HG03135 (cell line): ENCODE data around the gene TIRAP.

Experiments used
- ATAC-seq: cut with Tn5 transposase; IDR thresholded peaks from one replicate; pipeline ENCODE4 v1.9.1; 2021; ENCODE audit warnings: mild to moderate bottlenecking, moderate library complexity; ENCODE audit not compliant: unreplicated experiment

The TIRAP gene

GRCh38 chr11:126318574-126319373 is 35.9 kb downstream of the TIRAP start:
- peak; percentile 72 for ATAC-seq

GRCh38 chr11:126319374-126319740 is 36.5 kb downstream of the TIRAP start:
- no peak for ATAC-seq

- no peak for ATAC-seq
Observed at GRCh38 chr11:126322996-126323395, 40.1 kb downstream of the TIRAP start.

GRCh38 chr11:126327281-126328000 is 44.5 kb downstream of the TIRAP start:
- no peak for ATAC-seq

GRCh38 chr11:126328001-126328390 is 45.1 kb downstream of the TIRAP start:
- ATAC-seq, result no peak

GRCh38 chr11:126328444-126328843 is 45.6 kb downstream of the TIRAP start:
- ATAC-seq, result no peak

GRCh38 chr11:126328938-126329643 is 46.2 kb downstream of the TIRAP start:
- ATAC-seq, result no peak

- ATAC-seq, result no peak
Observed at GRCh38 chr11:126329644-126330211, 46.8 kb downstream of the TIRAP start.

- ATAC-seq, result no peak
Observed at GRCh38 chr11:126331286-126331685, 48.4 kb downstream of the TIRAP start.

GRCh38 chr11:126332221-126332711 is 49.4 kb downstream of the TIRAP start:
- no peak for ATAC-seq

- no peak for ATAC-seq
Observed at GRCh38 chr11:126333142-126333541, 50.2 kb downstream of the TIRAP start.

- ATAC-seq, result no peak
Observed at GRCh38 chr11:126334659-126335462, 52.0 kb downstream of the TIRAP start.

GRCh38 chr11:126335463-126335760 is 52.5 kb downstream of the TIRAP start:
- ATAC-seq, result no peak

GRCh38 chr11:126336138-126336541 is 53.2 kb downstream of the TIRAP start:
- no peak for ATAC-seq

- ATAC-seq, result no peak
Observed at GRCh38 chr11:126336671-126337101, 53.8 kb downstream of the TIRAP start.

GRCh38 chr11:126337126-126337473 is 54.2 kb downstream of the TIRAP start:
- ATAC-seq, result no peak

- ATAC-seq, result no peak
Observed at GRCh38 chr11:126337474-126338241, 54.8 kb downstream of the TIRAP start.

- no peak for ATAC-seq
Observed at GRCh38 chr11:126338346-126339055, 55.6 kb downstream of the TIRAP start.
